ENCODE results near the gene DSG3.

Gene DSG3

DNA sequence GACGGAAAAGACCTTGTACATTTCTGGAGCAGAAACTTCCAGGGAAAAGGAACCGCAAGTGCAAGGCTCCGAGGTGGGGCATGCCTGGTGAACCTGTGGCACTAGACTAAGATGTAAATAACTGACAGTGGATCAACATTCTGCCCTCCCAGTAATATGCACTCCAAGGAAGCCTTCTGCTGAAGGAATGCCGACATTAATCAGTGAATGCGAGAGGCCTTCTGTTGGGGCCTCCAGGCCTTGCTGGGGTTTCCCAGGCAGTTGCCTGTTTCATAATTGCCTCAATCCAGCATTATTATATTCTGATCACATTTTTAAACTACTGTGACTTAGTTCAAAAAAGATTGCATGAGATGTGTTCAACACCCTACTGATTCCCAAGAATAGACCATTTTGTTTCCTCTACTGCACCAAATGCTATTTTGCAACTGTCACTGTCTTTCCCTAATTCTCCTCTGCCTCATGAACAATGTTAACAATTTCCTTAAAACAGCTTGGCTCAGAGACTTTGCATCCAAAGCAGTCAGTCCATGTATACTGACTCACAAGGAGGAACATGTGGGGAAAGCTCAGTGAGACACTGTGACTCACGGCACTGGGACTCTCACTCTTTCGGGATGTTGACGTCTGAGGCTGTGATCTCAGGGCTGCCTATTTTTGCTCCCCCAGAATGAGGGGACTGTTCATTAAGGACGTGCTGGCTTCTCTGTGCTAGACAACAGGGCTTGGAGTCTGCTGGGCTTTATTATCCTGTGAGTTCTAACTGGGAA is 39.9 kb downstream of the DSG3 start:
- no peak overlapping the region for H3K4me2 ChIP-seq (ENCODE audit: low read length)
- no peaks in the 10 kb centered on the region for H3K79me2 ChIP-seq (ENCODE audit: control insufficient read depth, low read length)
- TF ChIP-seq EZH2phosphoT487 (IDR thresholded peaks at IDR 0.05; ENCODE audit: borderline replicate concordance, low read length): no peak
- TF ChIP-seq, protein P1, sequence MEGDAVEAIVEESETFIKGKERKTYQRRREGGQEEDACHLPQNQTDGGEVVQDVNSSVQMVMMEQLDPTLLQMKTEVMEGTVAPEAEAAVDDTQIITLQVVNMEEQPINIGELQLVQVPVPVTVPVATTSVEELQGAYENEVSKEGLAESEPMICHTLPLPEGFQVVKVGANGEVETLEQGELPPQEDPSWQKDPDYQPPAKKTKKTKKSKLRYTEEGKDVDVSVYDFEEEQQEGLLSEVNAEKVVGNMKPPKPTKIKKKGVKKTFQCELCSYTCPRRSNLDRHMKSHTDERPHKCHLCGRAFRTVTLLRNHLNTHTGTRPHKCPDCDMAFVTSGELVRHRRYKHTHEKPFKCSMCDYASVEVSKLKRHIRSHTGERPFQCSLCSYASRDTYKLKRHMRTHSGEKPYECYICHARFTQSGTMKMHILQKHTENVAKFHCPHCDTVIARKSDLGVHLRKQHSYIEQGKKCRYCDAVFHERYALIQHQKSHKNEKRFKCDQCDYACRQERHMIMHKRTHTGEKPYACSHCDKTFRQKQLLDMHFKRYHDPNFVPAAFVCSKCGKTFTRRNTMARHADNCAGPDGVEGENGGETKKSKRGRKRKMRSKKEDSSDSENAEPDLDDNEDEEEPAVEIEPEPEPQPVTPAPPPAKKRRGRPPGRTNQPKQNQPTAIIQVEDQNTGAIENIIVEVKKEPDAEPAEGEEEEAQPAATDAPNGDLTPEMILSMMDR (IDR thresholded peaks at IDR 0.05; ENCODE audit: low read depth, low read length, poor library complexity, severe bottlenecking): no peak
- H3K27ac ChIP-seq (ENCODE audit: low read depth, low read length): no peak overlapping the region
- H3K9me2 ChIP-seq (replicated peaks; ENCODE audit: control insufficient read depth, low read length): no peaks in the 10 kb centered on the region
- no peaks in the 10 kb centered on the region for H3K9me3 ChIP-seq (ENCODE audit: control insufficient read depth, insufficient read depth, low read length)
- H3K4me3 ChIP-seq (ENCODE audit: low read length): no peak overlapping the region
- H4K20me1 ChIP-seq (ENCODE audit: control insufficient read depth, insufficient read depth, low read depth, low read length): no peaks in the 10 kb centered on the region
- no peaks in the 10 kb centered on the region for H3K4me1 ChIP-seq (ENCODE audit: control insufficient read depth, low read length)
- no peaks in the 10 kb centered on the region for H3K36me3 ChIP-seq (ENCODE audit: control insufficient read depth, low read length)
- no peaks in the 10 kb centered on the region for H3F3A ChIP-seq (ENCODE audit: control insufficient read depth, insufficient read depth)
- no peaks in the 10 kb centered on the region for H3K27me3 ChIP-seq (ENCODE audit: control insufficient read depth, low read length)

DNA sequence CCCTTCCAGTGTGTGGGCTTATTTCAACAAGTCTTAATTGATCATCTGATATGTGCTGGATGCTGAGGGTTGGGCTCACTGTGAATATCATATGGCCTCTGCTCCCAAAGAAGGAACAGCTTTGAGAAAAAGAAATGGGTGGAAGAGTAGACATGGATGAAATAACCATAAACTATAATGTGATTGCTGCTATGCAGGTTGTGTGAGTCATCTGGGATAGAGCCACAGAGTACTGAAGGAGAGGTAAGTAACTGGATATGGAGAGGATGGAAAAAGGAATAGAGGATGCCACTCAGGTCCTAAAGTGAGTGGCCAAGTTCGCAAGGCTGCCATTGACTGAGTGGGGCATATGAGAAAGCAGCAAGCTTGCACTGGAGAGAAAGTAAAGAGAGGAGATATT is 41.8 kb downstream of the DSG3 start:
- Histone ChIP-seq H3K36me3 (ENCODE audit: control insufficient read depth, low read length) (no peaks in the 10 kb centered on the region), H3F3A (ENCODE audit: control insufficient read depth, insufficient read depth) (no peaks in the 10 kb centered on the region), H3K4me2 (ENCODE audit: low read length) (no peak overlapping the region), H4K20me1 (ENCODE audit: control insufficient read depth, insufficient read depth, low read depth, low read length) (no peaks in the 10 kb centered on the region), H3K79me2 (ENCODE audit: control insufficient read depth, low read length) (no peaks in the 10 kb centered on the region), H3K27me3 (ENCODE audit: control insufficient read depth, low read length) (no peaks in the 10 kb centered on the region), H3K9me3 (ENCODE audit: control insufficient read depth, insufficient read depth, low read length) (no peaks in the 10 kb centered on the region), H3K4me3 (ENCODE audit: low read length) (no peak overlapping the region), H3K27ac (ENCODE audit: low read depth, low read length) (no peak overlapping the region), H3K9me2 (replicated peaks; ENCODE audit: control insufficient read depth, low read length) (no peaks in the 10 kb centered on the region), H3K4me1 (ENCODE audit: control insufficient read depth, low read length) (no peaks in the 10 kb centered on the region)
- TF ChIP-seq EZH2phosphoT487 (IDR thresholded peaks at IDR 0.05; ENCODE audit: borderline replicate concordance, low read length): no peak
- TF ChIP-seq, protein P1 (IDR thresholded peaks at IDR 0.05; ENCODE audit: low read depth, low read length, poor library complexity, severe bottlenecking): no peak

DNA sequence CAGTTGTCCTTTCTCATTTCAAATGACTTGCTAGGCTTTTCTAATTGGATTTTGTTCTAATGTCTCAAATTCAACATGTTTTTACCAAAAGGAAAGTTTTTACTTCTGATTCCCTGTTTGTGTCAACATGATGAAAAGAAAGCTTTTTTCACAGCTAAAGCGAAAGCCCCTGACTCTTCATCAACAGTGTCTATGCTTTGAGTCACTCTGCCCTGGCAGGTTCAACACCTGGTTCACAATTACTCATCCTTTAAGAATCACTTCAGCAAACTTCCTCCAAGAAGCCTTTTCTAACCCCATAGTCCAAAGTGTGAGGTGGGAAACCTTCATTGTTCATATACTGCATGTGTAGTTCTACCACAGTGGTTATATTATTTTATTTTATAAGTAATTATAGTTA is 42.8 kb downstream of the DSG3 start:
- H3K9me2 ChIP-seq (replicated peaks; ENCODE audit: control insufficient read depth, low read length): no peaks in the 10 kb centered on the region
- H3K27me3 ChIP-seq (ENCODE audit: control insufficient read depth, low read length): no peaks in the 10 kb centered on the region
- H3K4me2 ChIP-seq (ENCODE audit: low read length): no peak overlapping the region
- H3K36me3 ChIP-seq (ENCODE audit: control insufficient read depth, low read length): no peaks in the 10 kb centered on the region
- H3K27ac ChIP-seq (ENCODE audit: low read depth, low read length): no peak overlapping the region
- H3K9me3 ChIP-seq (ENCODE audit: control insufficient read depth, insufficient read depth, low read length): no peaks in the 10 kb centered on the region
- no peaks in the 10 kb centered on the region for H3K79me2 ChIP-seq (ENCODE audit: control insufficient read depth, low read length)
- H4K20me1 ChIP-seq (ENCODE audit: control insufficient read depth, insufficient read depth, low read depth, low read length): no peaks in the 10 kb centered on the region
- TF ChIP-seq EZH2phosphoT487 (IDR thresholded peaks at IDR 0.05; ENCODE audit: borderline replicate concordance, low read length): no peak
- TF ChIP-seq, protein P1 (IDR thresholded peaks at IDR 0.05; ENCODE audit: low read depth, low read length, poor library complexity, severe bottlenecking): no peak
- H3F3A ChIP-seq (ENCODE audit: control insufficient read depth, insufficient read depth): no peaks in the 10 kb centered on the region
- H3K4me1 ChIP-seq (ENCODE audit: control insufficient read depth, low read length): no peaks in the 10 kb centered on the region
- H3K4me3 ChIP-seq (ENCODE audit: low read length): no peak overlapping the region
